ENCODE results near the gene TRAPPC11. TPM values are rescaled to one million over a fixed set of nuclear protein-coding genes. Genes with fewer than 3 reads are reported as not detected.

The TRAPPC11 gene
- total RNA-seq, 1 experiment from 2014 or later: 32.2 TPM

- TF ChIP-seq CTCF (conservative IDR thresholded peaks at IDR 0.05): no peak
- Mint-ChIP-seq H3K9me3 (peaks cover 4 to 6% of the 10 kb centered on the region in 2 experiments; a peak in 1 of 5 replicates), H3K4me1 (no peaks in the 10 kb centered on the region), H3K4me3 (no peak overlapping the region), H3K27me3 (ENCODE audit: low read depth) (peaks cover 4% of the 10 kb centered on the region), H3K27ac (no peak overlapping the region), H3K36me3 (ENCODE audit: insufficient read depth in 1 of 3, low read depth in 3 of 3) (no peaks in the 10 kb centered on the region; a peak in 1 of 7 replicates)
- Histone ChIP-seq H3K9me3 (ENCODE audit: control insufficient read depth, low read depth, low read length) (no peaks in the 10 kb centered on the region), H4K5ac (ENCODE audit: insufficient read length, low read depth, low read length) (no peak overlapping the region), H3T11ph (ENCODE audit: low read length) (no peak overlapping the region), H3K79me2 (ENCODE audit: insufficient read depth, low read length) (no peaks in the 10 kb centered on the region), H4K8ac (replicated peaks; ENCODE audit: insufficient read length, low read depth, low read length) (no peak overlapping the region), H3K9ac (ENCODE audit: extremely low read depth, insufficient read length, low read length) (no peak overlapping the region), H2BK120ac (ENCODE audit: low read depth, low read length, poor library complexity, severe bottlenecking) (no peak overlapping the region), H3K4me2 (ENCODE audit: insufficient read depth, insufficient read length, low read length) (no peak overlapping the region), H3K4me1 (ENCODE audit: insufficient read depth, low read length) (no peaks in the 10 kb centered on the region), H4K20me1 (ENCODE audit: control insufficient read depth, insufficient read depth, insufficient read length) (no peaks in the 10 kb centered on the region), H3K18ac (ENCODE audit: insufficient read length, low read depth, low read length) (no peak overlapping the region), H2BK20ac (ENCODE audit: low read depth, low read length, poor library complexity, severe bottlenecking) (no peak overlapping the region), H3K27ac (ENCODE audit: insufficient read length, low read depth, low read length) (no peak overlapping the region), H2AFZ (ENCODE audit: low read length) (no peak overlapping the region), H3K27me3 (ENCODE audit: insufficient read depth, low read length) (no peaks in the 10 kb centered on the region), H3K4ac (ENCODE audit: low read depth, low read length) (no peak overlapping the region), H2AK5ac (ENCODE audit: insufficient read length, low read length) (no peak overlapping the region), H2BK5ac (ENCODE audit: insufficient read length, low read length) (no peak overlapping the region), H3K14ac (ENCODE audit: insufficient read depth, low read length) (no peak overlapping the region), H2BK12ac (ENCODE audit: insufficient read length, low read depth, low read length) (no peak overlapping the region), H3K79me1 (ENCODE audit: insufficient read depth, low read depth, low read length, poor library complexity, severe bottlenecking) (no peaks in the 10 kb centered on the region), H4K91ac (ENCODE audit: insufficient read length, low read depth, low read length) (no peak overlapping the region), H3K56ac (ENCODE audit: insufficient read length, low read depth, low read length) (no peak overlapping the region), H2BK15ac (ENCODE audit: low read depth, low read length) (no peak overlapping the region), H3K23me2 (ENCODE audit: insufficient read length, low read depth, low read length, poor library complexity, severe bottlenecking) (no peaks in the 10 kb centered on the region), H3K23ac (ENCODE audit: insufficient read length, low read depth, low read length) (no peak overlapping the region)
- WGBS (ENCODE audit: extremely low coverage, insufficient read length, low lambda C conversion rate): no CpG with 5 or more reads among the region's 4 CpGs
- DNase-seq: no peak
Measured at GRCh38 chr4:183738961-183739360, 79.9 kb downstream of the TRAPPC11 start.

Data from H9 (cell line).